ENCODE data around the gene METTL27.

DNA sequence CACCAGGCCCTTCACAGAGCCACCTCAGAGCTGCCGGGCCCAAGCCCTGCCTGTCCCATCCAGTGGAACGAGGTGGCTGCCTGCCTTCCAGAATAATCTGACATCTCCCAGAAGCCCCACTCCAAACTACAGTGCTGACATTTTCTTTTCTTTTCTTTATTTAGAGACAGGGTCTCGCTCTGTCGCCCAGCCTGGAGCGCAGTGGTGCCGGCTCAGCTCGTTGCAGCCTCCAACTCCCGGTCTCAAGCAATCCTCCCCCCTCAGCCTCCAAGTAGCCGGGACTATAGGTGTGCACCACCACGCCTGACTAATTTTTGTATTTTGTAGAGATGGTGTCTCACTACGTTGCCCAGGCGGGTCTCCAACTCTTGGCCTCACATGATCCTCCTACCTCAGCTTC lies 19.0 kb upstream of the METTL27 start:
- no peak for TF ChIP-seq EZH2 (IDR thresholded peaks at IDR 0.05; ENCODE audit: borderline replicate concordance, low read length)
- TF ChIP-seq, protein P1, sequence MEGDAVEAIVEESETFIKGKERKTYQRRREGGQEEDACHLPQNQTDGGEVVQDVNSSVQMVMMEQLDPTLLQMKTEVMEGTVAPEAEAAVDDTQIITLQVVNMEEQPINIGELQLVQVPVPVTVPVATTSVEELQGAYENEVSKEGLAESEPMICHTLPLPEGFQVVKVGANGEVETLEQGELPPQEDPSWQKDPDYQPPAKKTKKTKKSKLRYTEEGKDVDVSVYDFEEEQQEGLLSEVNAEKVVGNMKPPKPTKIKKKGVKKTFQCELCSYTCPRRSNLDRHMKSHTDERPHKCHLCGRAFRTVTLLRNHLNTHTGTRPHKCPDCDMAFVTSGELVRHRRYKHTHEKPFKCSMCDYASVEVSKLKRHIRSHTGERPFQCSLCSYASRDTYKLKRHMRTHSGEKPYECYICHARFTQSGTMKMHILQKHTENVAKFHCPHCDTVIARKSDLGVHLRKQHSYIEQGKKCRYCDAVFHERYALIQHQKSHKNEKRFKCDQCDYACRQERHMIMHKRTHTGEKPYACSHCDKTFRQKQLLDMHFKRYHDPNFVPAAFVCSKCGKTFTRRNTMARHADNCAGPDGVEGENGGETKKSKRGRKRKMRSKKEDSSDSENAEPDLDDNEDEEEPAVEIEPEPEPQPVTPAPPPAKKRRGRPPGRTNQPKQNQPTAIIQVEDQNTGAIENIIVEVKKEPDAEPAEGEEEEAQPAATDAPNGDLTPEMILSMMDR (conservative IDR thresholded peaks at IDR 0.05 in 1 of 2, IDR thresholded peaks at IDR 0.05 in 1 of 2; ENCODE audit: extremely low read depth in 1 of 2, insufficient read depth in 1 of 2, low read depth in 1 of 2, low read length in 2 of 2), result no peak
